Activated B cell treated with CpG ODN at 0.5 μM for 24 hours (primary cell): Measurements from ENCODE around the gene TMEM51. TPM values are rescaled to one million over a fixed set of nuclear protein-coding genes. Genes with fewer than 3 reads are reported as not detected.

ENCODE experiments used
- ATAC-seq: fragments of 200-7000 bp; cut with Tn5 transposase; one replicate; pipeline ENCODE4 v1.10.0; 2021; ENCODE audit warnings: low read depth, mild to moderate bottlenecking, moderate library complexity
- CTCF ChIA-PET: fragments of 350-600 bp; sonication (Branson Sonifier 250); formaldehyde crosslinking; loops from one replicate; lab custom pipeline; 2021; ENCODE audit warnings: antibody characterized with exemption; lab: Charles Lee
- POLR2A ChIA-PET: fragments of 350-600 bp; sonication (Branson Sonifier 250); formaldehyde crosslinking; loops from one replicate; lab custom pipeline; 2021; ENCODE audit warnings: antibody characterized with exemption; lab: Charles Lee
- DNase-seq: peaks from one replicate; pipeline ENCODE4 v3.0.0; 2022
- H3K27ac Mint-ChIP-seq: one replicate; pipeline ENCODE4 v1.8.0; 2020; ENCODE audit warnings: mixed read lengths
- H3K27me3 Mint-ChIP-seq: one replicate; pipeline ENCODE4 v1.8.0; 2021; ENCODE audit warnings: mixed read lengths
- H3K36me3 Mint-ChIP-seq: one replicate; pipeline ENCODE4 v1.8.0; 2021; ENCODE audit warnings: low read depth, mixed read lengths
- H3K4me1 Mint-ChIP-seq: one replicate; pipeline ENCODE4 v1.8.0; 2021; ENCODE audit warnings: mixed read lengths
- H3K4me3 Mint-ChIP-seq: one replicate; pipeline ENCODE4 v1.8.0; 2020; ENCODE audit warnings: mild to moderate bottlenecking, mixed read lengths
- H3K9me3 Mint-ChIP-seq: one replicate; pipeline ENCODE4 v1.8.0; 2020; ENCODE audit warnings: mixed read lengths
- CTCF ChIP-seq: fragments of 200-600 bp; IDR thresholded peaks from one replicate; pipeline ENCODE4 v1.8.0; 2022; ENCODE audit warnings: antibody characterized with exemption, mild to moderate bottlenecking
- intact Hi-C: fragments of 100-400 bp; cut with micrococcal nuclease; formaldehyde crosslinking; loops from one replicate; pipeline ENCODE4 v1.15.1; 2024
- total RNA-seq: library from RNA; stranded (reverse); gene quantifications from 2 replicates; pipeline ENCODE4 v1.2.3, GENCODE V29; 2022

TMEM51 gene
- total RNA-seq, 1 donor from 2014 or later = not detected

DNA sequence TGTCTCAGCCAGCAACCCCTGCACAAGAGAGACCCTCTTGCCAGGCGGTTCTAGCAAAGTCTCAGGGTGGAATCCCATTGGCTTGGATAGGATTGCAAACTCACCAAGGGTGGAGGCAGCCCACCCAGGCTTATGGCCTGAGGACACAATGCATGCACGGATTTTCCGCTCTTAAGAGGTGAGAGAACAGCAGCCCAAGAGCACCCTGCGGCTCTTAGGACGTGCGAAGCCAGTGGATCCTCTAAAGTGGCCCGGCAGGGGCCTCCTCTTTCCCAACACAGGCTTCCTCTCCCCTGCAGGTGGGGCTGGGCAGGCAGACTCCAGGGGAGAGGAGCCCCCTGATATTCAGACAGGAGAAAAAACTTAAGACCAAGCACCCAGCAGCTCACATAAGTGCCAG, 31.2 kb upstream of the TMEM51 start:
- H3K36me3 Mint-ChIP-seq = no peaks in the 10 kb centered on the region
- H3K9me3 Mint-ChIP-seq = no peaks in the 10 kb centered on the region

GRCh38 chr1:15123270-15123669, 30.3 kb upstream of the TMEM51 start:
- ATAC-seq (no peak), DNase-seq (no peak)
- Mint-ChIP-seq H3K27me3 (peaks cover 2% of the 10 kb centered on the region), H3K36me3 (no peaks in the 10 kb centered on the region), H3K9me3 (no peaks in the 10 kb centered on the region), H3K4me3 (no peak overlapping the region), H3K4me1 (no peaks in the 10 kb centered on the region), H3K27ac (no peak overlapping the region)
- intact Hi-C loops = no loop called here
- TF ChIP-seq CTCF = no peak
- POLR2A ChIA-PET = no interaction called here
- CTCF ChIA-PET = no interaction called here

More for the DNA sequence above, 31.2 kb upstream of the TMEM51 start:
- intact Hi-C loops = no loop called here
- POLR2A ChIA-PET = no interaction called here
- no peak for TF ChIP-seq CTCF
- no peak overlapping the region for H3K27ac Mint-ChIP-seq
- CTCF ChIA-PET = no interaction called here
- ATAC-seq = no peak
- H3K27me3 Mint-ChIP-seq = peaks cover 2% of the 10 kb centered on the region
- no peaks in the 10 kb centered on the region for H3K4me1 Mint-ChIP-seq
- DNase-seq = no peak
- no peak overlapping the region for H3K4me3 Mint-ChIP-seq

GRCh38 chr1:15123925-15124324, 29.6 kb upstream of the TMEM51 start:
- ChIA-PET POLR2A (no interaction called here), CTCF (no interaction called here)
- Mint-ChIP-seq H3K9me3 (no peaks in the 10 kb centered on the region), H3K27me3 (peaks cover under 1% of the 10 kb centered on the region), H3K27ac (no peak overlapping the region), H3K4me1 (no peaks in the 10 kb centered on the region), H3K36me3 (no peaks in the 10 kb centered on the region), H3K4me3 (no peak overlapping the region)
- DNase-seq (no peak), ATAC-seq (no peak)
- TF ChIP-seq CTCF = no peak
- intact Hi-C loops = no loop called here

- ATAC-seq = no peak
- no peak for DNase-seq
- Mint-ChIP-seq H3K9me3 (no peaks in the 10 kb centered on the region), H3K36me3 (no peaks in the 10 kb centered on the region), H3K27me3 (no peaks in the 10 kb centered on the region), H3K4me1 (no peaks in the 10 kb centered on the region), H3K4me3 (no peak overlapping the region), H3K27ac (no peak overlapping the region)
- CTCF ChIA-PET = no interaction called here
- POLR2A ChIA-PET = no interaction called here
- no peak for TF ChIP-seq CTCF
- intact Hi-C loops = loop anchor here (5.0 kb wide), 2 partner anchors 378 to 618 kb away; partner anchors contain the start of gene TMEM82
These were observed 29.0 kb upstream of the TMEM51 start for GRCh38 chr1:15124362-15125100.

- intact Hi-C loops = loop anchor here (5.0 kb wide), 2 partner anchors 377 to 617 kb away; partner anchors contain the start of gene TMEM82
- Mint-ChIP-seq H3K36me3 (no peaks in the 10 kb centered on the region), H3K27ac (no peak overlapping the region), H3K27me3 (no peaks in the 10 kb centered on the region), H3K4me1 (no peaks in the 10 kb centered on the region), H3K9me3 (no peaks in the 10 kb centered on the region), H3K4me3 (no peak overlapping the region)
- ChIA-PET CTCF (no interaction called here), POLR2A (no interaction called here)
- TF ChIP-seq CTCF = no peak
- DNase-seq (no peak), ATAC-seq (no peak)
These were observed 28.3 kb upstream of the TMEM51 start for GRCh38 chr1:15125101-15125745.
